Measurements from ENCODE around the gene CPNE6.
A peak's percentile ranks its signal among the peaks of the same experiment; 100 is the strongest.

DNA sequence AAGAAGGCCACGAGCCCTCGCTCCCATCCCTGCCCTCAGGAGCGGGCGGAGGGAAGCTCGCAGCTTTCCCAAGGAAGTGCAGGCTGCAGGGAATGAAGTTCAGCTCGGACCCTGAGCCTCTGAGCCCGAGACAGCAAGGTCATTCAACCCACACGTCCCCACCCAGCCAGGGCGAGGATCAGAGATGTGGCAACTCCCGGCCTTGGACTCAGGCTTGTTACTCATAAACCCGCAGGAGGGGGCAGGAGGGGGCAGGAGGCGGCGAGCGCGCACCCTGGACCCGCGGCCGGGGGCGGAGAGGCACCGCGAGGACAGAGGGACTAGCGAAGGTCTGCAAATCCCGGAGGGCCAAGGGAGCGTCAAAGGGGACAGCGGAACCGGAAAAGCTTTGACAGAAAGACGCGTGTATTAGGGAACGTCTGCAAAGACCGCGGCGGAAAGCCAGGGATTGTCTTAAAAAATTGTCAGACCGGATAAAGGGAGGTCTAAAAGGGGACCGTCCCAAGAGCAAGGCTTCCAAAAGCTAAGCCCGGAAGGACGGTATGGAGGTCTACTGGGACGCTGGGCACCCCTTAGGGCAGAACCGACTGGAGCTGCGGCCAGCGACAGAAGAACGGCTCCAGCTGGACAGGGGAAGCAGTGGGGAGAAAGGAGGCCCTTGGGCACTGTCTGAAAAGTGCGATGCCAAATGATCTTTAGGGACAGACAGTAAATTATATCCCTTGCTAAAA lies 42.6 kb downstream of the CPNE6 start:
- TF ChIP-seq, protein P1, sequence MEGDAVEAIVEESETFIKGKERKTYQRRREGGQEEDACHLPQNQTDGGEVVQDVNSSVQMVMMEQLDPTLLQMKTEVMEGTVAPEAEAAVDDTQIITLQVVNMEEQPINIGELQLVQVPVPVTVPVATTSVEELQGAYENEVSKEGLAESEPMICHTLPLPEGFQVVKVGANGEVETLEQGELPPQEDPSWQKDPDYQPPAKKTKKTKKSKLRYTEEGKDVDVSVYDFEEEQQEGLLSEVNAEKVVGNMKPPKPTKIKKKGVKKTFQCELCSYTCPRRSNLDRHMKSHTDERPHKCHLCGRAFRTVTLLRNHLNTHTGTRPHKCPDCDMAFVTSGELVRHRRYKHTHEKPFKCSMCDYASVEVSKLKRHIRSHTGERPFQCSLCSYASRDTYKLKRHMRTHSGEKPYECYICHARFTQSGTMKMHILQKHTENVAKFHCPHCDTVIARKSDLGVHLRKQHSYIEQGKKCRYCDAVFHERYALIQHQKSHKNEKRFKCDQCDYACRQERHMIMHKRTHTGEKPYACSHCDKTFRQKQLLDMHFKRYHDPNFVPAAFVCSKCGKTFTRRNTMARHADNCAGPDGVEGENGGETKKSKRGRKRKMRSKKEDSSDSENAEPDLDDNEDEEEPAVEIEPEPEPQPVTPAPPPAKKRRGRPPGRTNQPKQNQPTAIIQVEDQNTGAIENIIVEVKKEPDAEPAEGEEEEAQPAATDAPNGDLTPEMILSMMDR (CRISPR knock-in tag; IDR thresholded peaks at IDR 0.05) = peak; percentile 63
- TF ChIP-seq, protein P2, sequence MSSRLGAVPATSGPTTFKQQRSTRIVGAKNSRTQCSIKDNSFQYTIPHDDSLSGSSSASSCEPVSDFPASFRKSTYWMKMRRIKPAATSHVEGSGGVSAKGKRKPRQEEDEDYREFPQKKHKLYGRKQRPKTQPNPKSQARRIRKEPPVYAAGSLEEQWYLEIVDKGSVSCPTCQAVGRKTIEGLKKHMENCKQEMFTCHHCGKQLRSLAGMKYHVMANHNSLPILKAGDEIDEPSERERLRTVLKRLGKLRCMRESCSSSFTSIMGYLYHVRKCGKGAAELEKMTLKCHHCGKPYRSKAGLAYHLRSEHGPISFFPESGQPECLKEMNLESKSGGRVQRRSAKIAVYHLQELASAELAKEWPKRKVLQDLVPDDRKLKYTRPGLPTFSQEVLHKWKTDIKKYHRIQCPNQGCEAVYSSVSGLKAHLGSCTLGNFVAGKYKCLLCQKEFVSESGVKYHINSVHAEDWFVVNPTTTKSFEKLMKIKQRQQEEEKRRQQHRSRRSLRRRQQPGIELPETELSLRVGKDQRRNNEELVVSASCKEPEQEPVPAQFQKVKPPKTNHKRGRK (CRISPR knock-in tag; IDR thresholded peaks at IDR 0.05) = no peak
- TF ChIP-seq GABPA (IDR thresholded peaks at IDR 0.05; ENCODE audit: low read depth, low read length) = no peak
- TF ChIP-seq GABPA (CRISPR knock-in tag; IDR thresholded peaks at IDR 0.05; ENCODE audit: low read depth) = no peak
- TF ChIP-seq CEBPB (IDR thresholded peaks at IDR 0.05; ENCODE audit: borderline replicate concordance, low read depth, low read length) = peak; percentile 100
- peak; percentile 97 for TF ChIP-seq KLF12 (CRISPR knock-in tag; IDR thresholded peaks at IDR 0.05; ENCODE audit: borderline replicate concordance)
- peak; percentile 96 for TF ChIP-seq JUN (CRISPR knock-in tag; IDR thresholded peaks at IDR 0.05)

All from HepG2 (cell line).